ENCODE data around the gene SOX12. TPM values are rescaled to one million over a fixed set of nuclear protein-coding genes. Genes with fewer than 3 reads are reported as not detected.

SOX12 gene
- polyA plus RNA-seq, 1 of the 3 experiments (the other 2 are of a cell fraction): 11.3 TPM

GRCh38 chr20:327186-328026 lies 2.1 kb downstream of the SOX12 start (continued):
- TF ChIP-seq REST (IDR thresholded peaks at IDR 0.05; ENCODE audit: low read depth, low read length) (no peak), SIN3A (IDR thresholded peaks at IDR 0.05; ENCODE audit: borderline replicate concordance, low read depth, low read length) (no peak; the same call in 1 of the 2 replicates), FOXM1 (IDR thresholded peaks at IDR 0.05; ENCODE audit: low read depth) (no peak), RFX5 (IDR thresholded peaks at IDR 0.05; ENCODE audit: low read length) (peak; percentile 74), RXRA (IDR thresholded peaks at IDR 0.05; ENCODE audit: borderline replicate concordance, low read depth) (no peak), ELF1 (IDR thresholded peaks at IDR 0.05) (no peak), CHD2 (IDR thresholded peaks at IDR 0.05; ENCODE audit: low read length, partially characterized antibody) (peak; percentile 92), TCF12 (IDR thresholded peaks at IDR 0.05) (peak; percentile 36; the same call in 1 of the 2 replicates), GATA2 (CRISPR knock-in tag; IDR thresholded peaks at IDR 0.05) (no peak)
- TF ChIP-seq, protein P1, sequence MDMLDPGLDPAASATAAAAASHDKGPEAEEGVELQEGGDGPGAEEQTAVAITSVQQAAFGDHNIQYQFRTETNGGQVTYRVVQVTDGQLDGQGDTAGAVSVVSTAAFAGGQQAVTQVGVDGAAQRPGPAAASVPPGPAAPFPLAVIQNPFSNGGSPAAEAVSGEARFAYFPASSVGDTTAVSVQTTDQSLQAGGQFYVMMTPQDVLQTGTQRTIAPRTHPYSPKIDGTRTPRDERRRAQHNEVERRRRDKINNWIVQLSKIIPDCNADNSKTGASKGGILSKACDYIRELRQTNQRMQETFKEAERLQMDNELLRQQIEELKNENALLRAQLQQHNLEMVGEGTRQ (IDR thresholded peaks at IDR 0.05; ENCODE audit: borderline replicate concordance, low read depth, low read length): no peak

DNA sequence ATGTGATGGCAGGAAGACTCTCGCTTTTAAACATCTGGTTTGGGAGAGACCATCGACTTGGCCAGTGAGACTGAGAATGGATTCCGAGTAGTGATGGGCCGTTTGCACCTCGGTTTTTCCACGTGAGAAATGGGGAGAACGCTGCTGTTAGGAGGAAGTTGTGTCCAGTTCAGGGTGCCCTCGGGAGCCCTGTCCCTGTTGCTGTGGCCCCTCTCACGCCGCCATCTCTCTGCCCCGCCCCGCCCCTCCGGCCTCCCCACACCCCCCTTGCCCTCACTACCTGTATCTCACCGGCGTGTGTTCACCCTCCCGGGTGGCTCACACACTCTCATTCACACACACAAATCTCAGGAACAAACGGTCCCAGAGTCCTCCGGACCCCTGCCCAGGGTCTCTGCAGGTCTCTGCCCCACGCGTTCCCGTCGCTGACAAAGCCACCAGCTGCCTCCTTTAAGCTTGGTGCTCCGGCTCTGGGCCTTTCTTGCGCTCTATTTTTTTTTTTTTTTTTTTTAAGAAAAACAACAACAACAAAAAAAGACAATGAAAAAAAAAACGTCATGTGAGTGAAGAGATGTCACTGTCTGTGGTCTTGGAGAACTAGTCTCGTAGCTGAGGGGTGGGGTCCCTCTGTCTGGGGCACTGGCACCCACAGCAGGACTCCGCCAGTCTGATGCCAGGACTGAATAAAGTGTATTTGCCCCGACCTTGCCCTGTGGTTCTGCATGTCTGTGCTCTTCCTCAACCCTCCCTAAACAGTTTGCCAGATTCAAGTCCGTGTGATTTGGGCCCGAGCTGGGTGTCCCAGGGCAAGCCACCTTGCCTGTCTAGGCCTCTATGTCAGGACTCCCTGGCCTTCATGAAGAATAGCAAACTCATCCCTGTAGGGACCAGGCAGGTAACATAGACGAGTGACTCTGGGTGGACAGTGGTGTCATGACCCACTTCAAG lies 2.9 kb downstream of the SOX12 start:
- 63% methylated on average over 24 of the region's 31 CpGs for WGBS (ENCODE audit: low lambda C conversion rate)
- peaks cover 7 to 18% of the 10 kb centered on the region in 2 experiments for H3K36me3 ChIP-seq (replicated peaks in 1 of 2; ENCODE audit: control insufficient read depth in 1 of 2, insufficient read depth in 2 of 2, low read length in 1 of 2)
- peaks cover 28 to 33% of the 10 kb centered on the region in 2 experiments; a peak in 3 of 4 replicates for H3K4me1 ChIP-seq (ENCODE audit: control insufficient read depth in 1 of 2, insufficient read depth in 2 of 2, low read depth in 1 of 2, low read length in 1 of 2)
- no peak for DNase-seq
- H3F3A ChIP-seq (replicated peaks; ENCODE audit: insufficient read depth): peaks cover 34% of the 10 kb centered on the region
- peaks cover 37% of the 10 kb centered on the region for H3K79me2 ChIP-seq (ENCODE audit: insufficient read depth)
- H3K27ac ChIP-seq (ENCODE audit: low read depth in 2 of 2, low read length in 1 of 2): peak overlapping the region; percentile 18 to 54; a peak in 2 of 4 replicates
- H3K4me3 ChIP-seq (ENCODE audit: low read depth in 2 of 2, low read length in 1 of 2): peak overlapping the region; percentile 93 to 98
- H4K20me1 ChIP-seq (ENCODE audit: insufficient read depth): peaks cover 46% of the 10 kb centered on the region
- H3K9ac ChIP-seq: peak overlapping the region; percentile 86
- ChIA-PET POLR2A (interaction anchor here (4.7 kb wide), 1 partner anchor 18 kb away, joined by 39 read pairs; the partner anchor contains the start of gene NRSN2), CTCF (interaction anchor here (1.0 to 5.9 kb wide), 4 partner anchors 18 to 120 kb away, joined by 3 to 65 read pairs (median 8); partner anchors contain the start of gene NRSN2)
- H3K27me3 ChIP-seq (ENCODE audit: insufficient read depth): no peaks in the 10 kb centered on the region
- H3K9me2 ChIP-seq: no peaks in the 10 kb centered on the region
- no peaks in the 10 kb centered on the region for H3K9me3 ChIP-seq
- H2AFZ ChIP-seq (ENCODE audit: low read depth): no peak overlapping the region
- H3K4me2 ChIP-seq: peak overlapping the region; percentile 99
- TF ChIP-seq FOXJ3 (CRISPR knock-in tag; IDR thresholded peaks at IDR 0.05) (no peak), TCF12 (IDR thresholded peaks at IDR 0.05) (no peak), RAD21 (IDR thresholded peaks at IDR 0.05; ENCODE audit: low read length) (no peak), EZH2phosphoT487 (IDR thresholded peaks at IDR 0.05; ENCODE audit: borderline replicate concordance, low read depth) (no peak), TAF1 (IDR thresholded peaks at IDR 0.05; ENCODE audit: borderline replicate concordance, low read depth, low read length) (no peak), EP300 (IDR thresholded peaks at IDR 0.05; ENCODE audit: borderline replicate concordance in 1 of 2, low read depth in 1 of 2, low read length in 1 of 2) (no peak), NFIC (IDR thresholded peaks at IDR 0.05; ENCODE audit: borderline replicate concordance) (no peak), IRF3 (IDR thresholded peaks at IDR 0.05; ENCODE audit: low read depth, low read length) (no peak), MAX (IDR thresholded peaks at IDR 0.05; ENCODE audit: low read depth) (no peak), SIN3A (IDR thresholded peaks at IDR 0.05; ENCODE audit: borderline replicate concordance, low read depth, low read length) (no peak), CHD2 (IDR thresholded peaks at IDR 0.05; ENCODE audit: low read length, partially characterized antibody) (no peak), ELF1 (IDR thresholded peaks at IDR 0.05) (no peak)
- TF ChIP-seq, protein P2, sequence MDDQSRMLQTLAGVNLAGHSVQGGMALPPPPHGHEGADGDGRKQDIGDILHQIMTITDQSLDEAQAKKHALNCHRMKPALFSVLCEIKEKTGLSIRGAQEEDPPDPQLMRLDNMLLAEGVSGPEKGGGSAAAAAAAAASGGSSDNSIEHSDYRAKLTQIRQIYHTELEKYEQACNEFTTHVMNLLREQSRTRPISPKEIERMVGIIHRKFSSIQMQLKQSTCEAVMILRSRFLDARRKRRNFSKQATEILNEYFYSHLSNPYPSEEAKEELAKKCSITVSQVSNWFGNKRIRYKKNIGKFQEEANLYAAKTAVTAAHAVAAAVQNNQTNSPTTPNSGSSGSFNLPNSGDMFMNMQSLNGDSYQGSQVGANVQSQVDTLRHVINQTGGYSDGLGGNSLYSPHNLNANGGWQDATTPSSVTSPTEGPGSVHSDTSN (IDR thresholded peaks at IDR 0.05): no peak

Measured in SK-N-SH (cell line).